SK-N-SH treated with all-trans-retinoic acid at 6 μM for 48 hours (cell line): ENCODE measurements around the gene ENTHD1.

Experiments
- CSDC2 ChIP-seq: fragments of 250-450 bp; sonication (Bioruptor Pico); IDR thresholded peaks from 2 replicates; pipeline ENCODE4 v1.5.0; 2020; ENCODE audit warnings: mild to moderate bottlenecking, moderate library complexity
- ESRRG ChIP-seq: fragments of 250-450 bp; sonication (Bioruptor Pico); IDR thresholded peaks from 2 replicates; pipeline ENCODE4 v1.6.1; 2021; ENCODE audit warnings: mild to moderate bottlenecking
- ISL1 ChIP-seq: fragments of 250-450 bp; sonication (Bioruptor Pico); IDR thresholded peaks from 2 replicates; pipeline ENCODE4 v2.1.2; 2022; ENCODE audit warnings: mild to moderate bottlenecking, moderate library complexity
- PATZ1 ChIP-seq: fragments of 250-450 bp; sonication (Bioruptor Pico); IDR thresholded peaks from 2 replicates; pipeline ENCODE4 v1.8.0; 2020; ENCODE audit warnings: mild to moderate bottlenecking, moderate library complexity, borderline replicate concordance
- POU6F1 ChIP-seq: fragments of 250-450 bp; sonication (Bioruptor Pico); IDR thresholded peaks from 2 replicates; pipeline ENCODE4 v1.8.0; 2021; ENCODE audit warnings: low read depth, mild to moderate bottlenecking, moderate library complexity, borderline replicate concordance
- PPARA ChIP-seq: fragments of 250-450 bp; sonication (Bioruptor Pico); IDR thresholded peaks from 2 replicates; pipeline ENCODE4 v1.5.0; 2020; ENCODE audit warnings: mild to moderate bottlenecking, borderline replicate concordance
- SNAI2 ChIP-seq: fragments of 250-450 bp; sonication (Bioruptor Pico); IDR thresholded peaks from 2 replicates; pipeline ENCODE4 v1.5.0; 2020; ENCODE audit warnings: mild to moderate bottlenecking, moderate library complexity
- ZFP3 ChIP-seq: fragments of 250-450 bp; sonication (Bioruptor Pico); IDR thresholded peaks from 2 replicates; pipeline ENCODE4 v1.5.0; 2020; ENCODE audit warnings: mild to moderate bottlenecking, moderate library complexity
- ZFP30 ChIP-seq: fragments of 450-650 bp; formaldehyde crosslinking; IDR thresholded peaks from 2 replicates; pipeline ENCODE4 v1.5.0; 2022; ENCODE audit warnings: mild to moderate bottlenecking, moderate library complexity
- ZNF565 ChIP-seq: fragments of 450-650 bp; formaldehyde crosslinking; conservative IDR thresholded peaks from 2 replicates; pipeline ENCODE4 v1.5.0; 2020; ENCODE audit warnings: low read depth, mild to moderate bottlenecking, moderate library complexity
- ZNF70 ChIP-seq: fragments of 450-650 bp; formaldehyde crosslinking; IDR thresholded peaks from 2 replicates; pipeline ENCODE4 v1.5.0; 2020; ENCODE audit warnings: mild to moderate bottlenecking, moderate library complexity
- ZNF8 ChIP-seq: fragments of 450-650 bp; formaldehyde crosslinking; IDR thresholded peaks from 2 replicates; pipeline ENCODE4 v1.5.0; 2020; ENCODE audit warnings: mild to moderate bottlenecking, moderate library complexity

DNA sequence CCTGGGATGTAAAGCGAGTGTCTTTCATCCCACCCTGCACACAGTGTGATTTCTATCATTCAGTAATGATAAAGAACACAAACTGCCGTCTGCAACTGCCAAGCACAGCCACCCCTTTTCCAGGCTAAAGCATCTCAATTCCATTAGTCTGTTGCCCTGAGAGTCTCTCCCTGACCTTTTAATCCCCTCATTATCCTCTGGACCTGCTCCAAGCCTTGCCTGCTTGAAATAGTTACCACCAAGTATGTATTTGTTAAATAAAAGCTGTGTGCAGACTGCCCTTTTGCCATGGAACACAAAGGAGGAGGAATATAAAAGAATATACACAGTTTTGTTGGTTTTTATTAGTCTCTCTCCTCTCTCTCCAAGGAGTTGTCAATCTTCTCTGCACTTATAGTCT is 20.3 kb upstream of the ENTHD1 start:
- TF ChIP-seq POU6F1 (no peak), ZNF70 (CRISPR knock-in tag) (no peak), ZNF8 (no peak), SNAI2 (no peak), ZFP3 (CRISPR knock-in tag) (no peak), CSDC2 (CRISPR knock-in tag) (no peak), PPARA (CRISPR knock-in tag) (no peak), ZNF565 (CRISPR knock-in tag) (no peak), ZFP30 (CRISPR knock-in tag) (no peak), ESRRG (CRISPR knock-in tag) (no peak), PATZ1 (CRISPR knock-in tag) (no peak), ISL1 (no peak)
